Esophagus squamous epithelium (tissue), 4 donors: Measurements from ENCODE around the gene SEC62.

ENCODE experiments used
- POLR2A ChIP-seq, 4 donors: fragments of 450-650 bp; IDR thresholded peaks; one replicate each; pipeline ENCODE4 v1.6.1; 2017; ENCODE audit warnings: antibody characterized with exemption in 4 of 4, mild to moderate bottlenecking in 4 of 4, moderate library complexity in 3 of 4
- TF ChIP-seq, protein P1 (sequence below), 6 experiments: fragments of 450-650 bp in 4 of 6; fragments of 200-600 bp in 2 of 6; sonication (generic) in 2 of 6; IDR thresholded peaks; one replicate each; pipeline ENCODE4 v1.5.1; 2016 to 2019; ENCODE audit warnings: antibody characterized with exemption in 6 of 6, mild to moderate bottlenecking in 4 of 6, moderate library complexity in 4 of 6

DNA sequence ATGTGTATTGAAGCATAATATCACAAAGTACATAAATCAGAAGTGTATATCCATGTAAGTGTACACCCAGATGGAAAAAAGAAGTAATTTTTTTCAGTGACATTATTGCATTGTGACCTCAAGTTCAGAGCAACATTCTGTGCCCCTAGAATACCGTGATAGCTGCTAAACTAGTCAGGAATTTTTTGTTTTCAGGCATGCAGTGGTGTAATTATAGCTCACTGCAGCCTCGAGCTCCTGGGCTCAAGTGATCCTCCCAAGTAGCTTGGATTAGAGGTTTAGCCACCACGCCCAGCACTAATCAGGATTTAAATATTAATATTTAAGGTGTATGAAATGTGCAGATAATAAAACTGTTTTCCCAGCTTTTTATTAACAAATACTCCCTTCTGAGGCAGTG lies 25.5 kb downstream of the SEC62 start:
- TF ChIP-seq, protein P1, sequence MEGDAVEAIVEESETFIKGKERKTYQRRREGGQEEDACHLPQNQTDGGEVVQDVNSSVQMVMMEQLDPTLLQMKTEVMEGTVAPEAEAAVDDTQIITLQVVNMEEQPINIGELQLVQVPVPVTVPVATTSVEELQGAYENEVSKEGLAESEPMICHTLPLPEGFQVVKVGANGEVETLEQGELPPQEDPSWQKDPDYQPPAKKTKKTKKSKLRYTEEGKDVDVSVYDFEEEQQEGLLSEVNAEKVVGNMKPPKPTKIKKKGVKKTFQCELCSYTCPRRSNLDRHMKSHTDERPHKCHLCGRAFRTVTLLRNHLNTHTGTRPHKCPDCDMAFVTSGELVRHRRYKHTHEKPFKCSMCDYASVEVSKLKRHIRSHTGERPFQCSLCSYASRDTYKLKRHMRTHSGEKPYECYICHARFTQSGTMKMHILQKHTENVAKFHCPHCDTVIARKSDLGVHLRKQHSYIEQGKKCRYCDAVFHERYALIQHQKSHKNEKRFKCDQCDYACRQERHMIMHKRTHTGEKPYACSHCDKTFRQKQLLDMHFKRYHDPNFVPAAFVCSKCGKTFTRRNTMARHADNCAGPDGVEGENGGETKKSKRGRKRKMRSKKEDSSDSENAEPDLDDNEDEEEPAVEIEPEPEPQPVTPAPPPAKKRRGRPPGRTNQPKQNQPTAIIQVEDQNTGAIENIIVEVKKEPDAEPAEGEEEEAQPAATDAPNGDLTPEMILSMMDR (IDR thresholded peaks at IDR 0.05), result no peak
- no peak for TF ChIP-seq POLR2A (IDR thresholded peaks at IDR 0.05)
